ENCODE results near the gene PPP2R5C. TPM values are rescaled to one million over a fixed set of nuclear protein-coding genes. Genes with fewer than 3 reads are reported as not detected.

Gene PPP2R5C
- total and polyA plus RNA-seq, 9 of the 15 experiments (the other 6 are each of a cell fraction or from before 2014, with no cell fraction given) = 284 to 617 (median 395) TPM

DNA sequence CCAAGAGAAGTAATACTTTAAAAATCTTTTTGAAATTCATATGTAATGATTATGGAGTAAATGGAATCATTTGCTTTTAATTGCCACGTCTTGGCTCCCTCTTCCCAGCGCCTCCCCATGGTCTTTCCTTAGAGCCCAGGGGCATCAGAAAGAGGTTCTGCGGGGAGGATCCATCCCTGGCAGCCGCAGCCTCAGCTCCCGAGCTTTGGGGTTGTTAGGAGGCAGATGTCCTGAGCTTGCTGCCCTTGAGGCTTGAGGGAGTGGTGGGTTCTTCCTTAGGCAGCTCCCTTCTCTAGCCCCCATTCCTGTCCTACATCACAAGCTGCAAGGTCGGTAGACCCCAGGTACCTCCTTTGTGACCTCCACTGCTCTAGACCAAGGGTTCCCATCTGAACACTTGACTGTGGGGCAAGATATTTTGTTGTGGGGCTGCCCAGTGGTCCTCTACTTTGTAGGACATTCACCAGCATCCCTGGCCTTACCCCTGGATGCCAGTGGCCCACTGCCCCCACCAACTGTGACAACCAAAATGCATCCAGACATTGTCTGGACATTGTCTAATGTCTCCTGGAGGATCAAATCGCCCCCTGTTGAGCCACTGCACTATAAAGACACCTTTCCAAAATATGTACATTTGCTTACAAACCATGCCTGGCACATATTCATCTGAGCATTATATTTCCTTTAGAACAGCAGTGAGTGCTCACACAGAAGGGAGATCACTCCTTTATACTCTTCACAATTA lies 6.3 kb downstream of the PPP2R5C start (continued):
- TF ChIP-seq MYNN (IDR thresholded peaks at IDR 0.05) = no peak
- no peak for TF ChIP-seq MYNN (CRISPR knock-in tag; IDR thresholded peaks at IDR 0.05)
- no peak for TF ChIP-seq FOXJ3 (CRISPR knock-in tag; IDR thresholded peaks at IDR 0.05)
- TF ChIP-seq ZNF398 (CRISPR knock-in tag; IDR thresholded peaks at IDR 0.05) = no peak
- TF ChIP-seq STAT5A (IDR thresholded peaks at IDR 0.05; ENCODE audit: borderline replicate concordance, low read length) = no peak
- TF ChIP-seq MCM5 (IDR thresholded peaks at IDR 0.05; ENCODE audit: low read depth) = no peak
- no peak for TF ChIP-seq CHD1 (IDR thresholded peaks at IDR 0.05; ENCODE audit: low read length)
- TF ChIP-seq HNRNPH1 (optimal IDR thresholded peaks at IDR 0.05; ENCODE audit: low read depth, low read length) = no peak
- peak; percentile 31 for TF ChIP-seq CCNT2 (IDR thresholded peaks at IDR 0.05; ENCODE audit: borderline replicate concordance, extremely low read depth, insufficient read length, low read depth, low read length)
- no peak for TF ChIP-seq RFX7 (CRISPR knock-in tag; IDR thresholded peaks at IDR 0.05)
- TF ChIP-seq MBD1 (CRISPR knock-in tag; IDR thresholded peaks at IDR 0.05) = no peak
